ENCODE results near the gene OSBPL8.

OSBPL8 gene

DNA sequence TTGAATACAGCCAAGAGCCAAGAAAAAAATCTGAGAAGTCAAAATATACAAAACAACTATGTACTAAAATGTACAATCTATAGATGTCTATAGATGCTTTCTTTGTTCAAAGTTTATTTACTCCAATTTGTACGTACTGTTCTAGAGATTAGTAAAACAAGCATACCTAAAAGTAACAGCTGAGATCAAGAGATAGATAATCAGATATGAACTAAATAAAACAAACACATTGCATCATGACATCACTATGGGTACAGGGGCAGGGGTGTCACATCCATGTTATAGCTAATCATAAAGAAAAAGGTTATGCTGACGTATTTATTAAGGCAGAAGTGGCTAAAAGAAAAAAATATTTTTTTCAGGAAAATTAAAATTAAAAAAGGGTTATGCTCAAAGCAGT, 139.3 kb downstream of the OSBPL8 start:
- DNase-seq (ENCODE audit: low spot score), result no peak
- in situ Hi-C loops (cut with MboI; ENCODE audit: low sequenced_read_pairs, unreplicated experiment), result no loop called here
- TF ChIP-seq, protein P1, sequence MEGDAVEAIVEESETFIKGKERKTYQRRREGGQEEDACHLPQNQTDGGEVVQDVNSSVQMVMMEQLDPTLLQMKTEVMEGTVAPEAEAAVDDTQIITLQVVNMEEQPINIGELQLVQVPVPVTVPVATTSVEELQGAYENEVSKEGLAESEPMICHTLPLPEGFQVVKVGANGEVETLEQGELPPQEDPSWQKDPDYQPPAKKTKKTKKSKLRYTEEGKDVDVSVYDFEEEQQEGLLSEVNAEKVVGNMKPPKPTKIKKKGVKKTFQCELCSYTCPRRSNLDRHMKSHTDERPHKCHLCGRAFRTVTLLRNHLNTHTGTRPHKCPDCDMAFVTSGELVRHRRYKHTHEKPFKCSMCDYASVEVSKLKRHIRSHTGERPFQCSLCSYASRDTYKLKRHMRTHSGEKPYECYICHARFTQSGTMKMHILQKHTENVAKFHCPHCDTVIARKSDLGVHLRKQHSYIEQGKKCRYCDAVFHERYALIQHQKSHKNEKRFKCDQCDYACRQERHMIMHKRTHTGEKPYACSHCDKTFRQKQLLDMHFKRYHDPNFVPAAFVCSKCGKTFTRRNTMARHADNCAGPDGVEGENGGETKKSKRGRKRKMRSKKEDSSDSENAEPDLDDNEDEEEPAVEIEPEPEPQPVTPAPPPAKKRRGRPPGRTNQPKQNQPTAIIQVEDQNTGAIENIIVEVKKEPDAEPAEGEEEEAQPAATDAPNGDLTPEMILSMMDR (IDR thresholded peaks at IDR 0.05; ENCODE audit: borderline replicate concordance, control extremely low read depth, extremely low read depth, insufficient read depth, missing control alignments), result no peak

DNA sequence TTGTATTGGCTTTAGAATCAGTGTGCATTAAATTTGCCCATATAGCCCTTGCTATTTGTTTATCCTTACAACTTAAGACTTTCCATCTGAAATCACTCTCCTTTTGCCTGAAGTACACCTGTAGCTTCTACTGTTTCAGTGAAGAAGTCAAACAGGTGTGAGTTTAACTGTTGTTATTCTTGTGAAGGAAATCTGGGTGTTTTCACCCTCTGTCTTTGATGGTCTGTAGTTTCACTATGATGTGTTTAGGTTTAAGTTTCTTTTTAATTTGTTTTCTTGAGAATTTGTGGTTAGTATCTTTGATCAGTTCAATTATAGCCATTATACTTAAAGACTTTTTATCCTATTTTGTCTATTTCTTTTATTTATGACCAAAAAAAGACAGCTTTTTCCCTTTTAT, 142.5 kb downstream of the OSBPL8 start:
- in situ Hi-C loops (cut with MboI; ENCODE audit: low sequenced_read_pairs, unreplicated experiment), result no loop called here
- DNase-seq (ENCODE audit: low spot score), result no peak
- TF ChIP-seq, protein P1 (IDR thresholded peaks at IDR 0.05; ENCODE audit: borderline replicate concordance, control extremely low read depth, extremely low read depth, insufficient read depth, missing control alignments), result no peak

DNA sequence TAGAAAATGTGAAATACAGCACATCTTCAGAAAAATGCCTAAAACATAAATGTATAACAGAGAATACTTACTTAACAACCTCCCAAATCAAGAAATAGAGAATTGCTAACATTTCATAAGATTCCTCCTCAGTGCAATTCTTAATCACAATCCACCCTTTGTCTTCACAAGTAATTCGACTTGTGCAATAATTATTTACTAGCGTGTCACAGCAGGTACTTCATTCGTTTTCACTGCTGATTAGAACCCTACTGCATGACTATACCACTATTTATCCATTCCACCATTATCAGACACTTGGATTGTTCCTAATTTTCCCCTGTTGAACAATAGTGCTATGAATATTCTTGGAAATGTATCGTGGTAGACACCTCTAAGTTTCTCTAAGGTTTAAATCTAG, 146.4 kb downstream of the OSBPL8 start:
- no peak for DNase-seq (ENCODE audit: low spot score)
- TF ChIP-seq, protein P1 (IDR thresholded peaks at IDR 0.05; ENCODE audit: borderline replicate concordance, control extremely low read depth, extremely low read depth, insufficient read depth, missing control alignments), result no peak
- in situ Hi-C loops (cut with MboI; ENCODE audit: low sequenced_read_pairs, unreplicated experiment), result no loop called here

DNA sequence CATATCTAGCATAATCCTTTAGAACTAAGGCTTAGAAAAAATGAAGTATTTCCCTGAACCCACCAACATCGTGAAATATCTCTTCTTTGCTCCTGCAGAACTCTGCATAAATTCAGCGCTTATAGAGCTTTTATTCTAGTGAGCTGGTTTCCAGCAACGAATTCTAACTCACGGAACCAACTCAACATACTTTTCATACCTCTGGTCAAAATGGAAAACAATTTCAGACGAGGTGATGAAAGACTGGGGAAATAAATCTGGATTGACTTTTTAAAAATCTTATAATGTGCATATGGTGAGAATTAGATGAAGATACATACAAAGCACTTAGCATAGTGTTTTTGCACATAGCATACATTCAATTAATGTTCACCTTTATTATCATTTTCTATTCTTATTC, 148.8 kb downstream of the OSBPL8 start:
- no peak for DNase-seq (ENCODE audit: low spot score)
- in situ Hi-C loops (cut with MboI; ENCODE audit: low sequenced_read_pairs, unreplicated experiment), result no loop called here
- TF ChIP-seq, protein P1 (IDR thresholded peaks at IDR 0.05; ENCODE audit: borderline replicate concordance, control extremely low read depth, extremely low read depth, insufficient read depth, missing control alignments), result no peak

DNA sequence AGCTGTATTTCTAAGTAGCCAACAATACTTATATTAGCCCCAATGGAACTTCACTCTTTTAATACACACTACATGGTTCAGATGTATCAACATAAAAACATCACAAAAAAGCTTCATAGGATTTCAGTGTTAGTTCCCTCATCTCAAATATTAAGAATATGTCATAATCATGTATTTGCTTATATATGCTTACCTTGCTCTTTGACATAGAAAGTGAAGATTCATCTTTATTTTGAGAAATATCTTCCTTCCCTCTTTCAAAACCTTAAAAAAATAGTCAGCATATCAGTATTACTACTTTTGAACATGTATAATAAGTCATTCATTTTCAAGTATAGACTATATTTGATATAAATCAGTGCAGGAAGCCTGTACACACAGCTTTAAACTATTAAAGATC, 149.2 kb downstream of the OSBPL8 start:
- TF ChIP-seq, protein P1 (IDR thresholded peaks at IDR 0.05; ENCODE audit: borderline replicate concordance, control extremely low read depth, extremely low read depth, insufficient read depth, missing control alignments), result no peak
- no peak for DNase-seq (ENCODE audit: low spot score)
- in situ Hi-C loops (cut with MboI; ENCODE audit: low sequenced_read_pairs, unreplicated experiment), result no loop called here

DNA sequence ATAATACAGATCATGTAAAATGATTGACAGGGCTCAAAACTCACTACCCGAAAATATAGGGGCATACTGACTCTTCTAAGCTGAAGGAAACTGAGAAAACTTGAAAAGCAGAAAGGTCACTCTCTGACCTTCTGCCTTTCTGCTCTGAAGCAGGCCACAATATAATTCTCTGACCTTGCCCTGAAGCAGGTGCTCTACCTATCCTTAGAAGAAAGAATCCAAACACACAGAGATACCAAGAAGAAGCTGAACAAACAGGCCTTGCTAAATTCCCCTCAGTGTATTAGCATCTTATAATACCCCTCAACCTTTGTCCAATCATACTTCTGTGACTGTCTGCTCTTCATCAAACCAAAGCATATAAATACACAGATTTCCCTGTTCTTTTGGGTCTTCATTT, 150.5 kb downstream of the OSBPL8 start:
- no peak for DNase-seq (ENCODE audit: low spot score)
- in situ Hi-C loops (cut with MboI; ENCODE audit: low sequenced_read_pairs, unreplicated experiment), result no loop called here
- TF ChIP-seq, protein P1 (IDR thresholded peaks at IDR 0.05; ENCODE audit: borderline replicate concordance, control extremely low read depth, extremely low read depth, insufficient read depth, missing control alignments), result no peak

DNA sequence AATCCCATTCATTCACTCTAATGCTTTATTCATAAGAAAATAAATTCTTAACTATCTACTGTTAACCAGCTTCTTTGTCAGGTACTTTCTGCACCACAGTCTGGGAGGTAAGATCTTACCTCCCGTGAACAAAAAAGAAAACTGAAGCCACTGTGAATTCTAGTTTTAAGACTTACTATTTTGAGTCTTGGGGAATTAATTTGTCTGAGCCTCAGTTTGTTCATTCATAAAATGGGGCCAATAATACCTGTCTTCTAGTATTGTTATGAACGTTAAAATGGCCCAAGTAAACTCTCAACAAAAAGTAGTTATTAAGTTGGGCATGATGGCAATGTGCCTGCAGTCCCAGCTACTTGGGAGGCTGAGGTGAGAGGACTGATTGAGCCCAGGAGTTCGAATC, 151.9 kb downstream of the OSBPL8 start:
- in situ Hi-C loops (cut with MboI; ENCODE audit: low sequenced_read_pairs, unreplicated experiment), result no loop called here
- TF ChIP-seq, protein P1 (IDR thresholded peaks at IDR 0.05; ENCODE audit: borderline replicate concordance, control extremely low read depth, extremely low read depth, insufficient read depth, missing control alignments), result no peak
- no peak for DNase-seq (ENCODE audit: low spot score)
